GM12878 (cell line): ENCODE results near the gene SSR2. TPM values are rescaled to one million over a fixed set of nuclear protein-coding genes. Genes with fewer than 3 reads are reported as not detected.

Experiments used
- ATAC-seq: fragments of 200-7000 bp; cut with Tn5 transposase; 3 replicates; pipeline ENCODE4 v1.9.1; 2020; ENCODE audit warnings: mild to moderate bottlenecking, moderate library complexity
- BruUV-seq: library from RNA; stranded (reverse); fragments of 400-500 nt; replicated peaks from 2 replicates; lab custom pipeline; 2021; lab: Mats Ljungman, UMichigan
- CTCF ChIA-PET: fragments of 300-600 bp; sonication (Branson Sonifier 250); formaldehyde crosslinking; extraction: SDS; loops from one replicate; lab custom pipeline; 2021; ENCODE audit warnings: inconsistent platforms; lab: Yijun Ruan, JAX
- POLR2A ChIA-PET: fragments of 350-600 bp; formaldehyde crosslinking; extraction: SDS; loops from one replicate; lab custom pipeline; 2021; ENCODE audit warnings: inconsistent platforms; lab: Charles Lee
- RAD21 ChIA-PET: fragments of 300-600 bp; sonication (Branson Sonifier 250); formaldehyde crosslinking; loops from one replicate; lab custom pipeline; 2023; ENCODE audit warnings: antibody characterized with exemption; ENCODE audit not compliant: unreplicated experiment; lab: Charles Lee
- SMC1A ChIA-PET: fragments of 300-600 bp; sonication (Branson Sonifier 250); formaldehyde crosslinking; loops from one replicate; lab custom pipeline; 2023; ENCODE audit not compliant: unreplicated experiment, uncharacterized antibody; lab: Charles Lee
- DNase-seq: peaks from one replicate; pipeline ENCODE4 v3.0.0-alpha.2; 2011; ENCODE audit warnings: low read depth, low spot score
- FAIRE-seq: peaks from 3 replicates; lab custom pipeline; 2011; peaks lifted over from hg19 to GRCh38; lab: Jason Lieb, UNC
- H2AFZ ChIP-seq: 2 replicates; pipeline ENCODE4 v1.6.0; 2011; ENCODE audit warnings: low read depth, low read length, control low read depth; ENCODE audit not compliant: control insufficient read depth
- H3K27ac ChIP-seq: 2 replicates; pipeline ENCODE4 v1.5.1; 2011; ENCODE audit warnings: control low read depth; ENCODE audit not compliant: control insufficient read depth, insufficient read depth
- H3K27me3 ChIP-seq, 2 experiments: replicated peaks in 1 of 2; 2 replicates each; pipeline versions ENCODE4 v1.6.0 to v1.6.1; 2011; ENCODE audit warnings: low read length in 1 of 2; ENCODE audit not compliant: control insufficient read depth in 2 of 2, insufficient read depth in 2 of 2
- H3K36me3 ChIP-seq, 2 experiments: 2 replicates each; pipeline ENCODE4 v1.5.1; 2011; ENCODE audit warnings: low read length in 1 of 2; ENCODE audit not compliant: control insufficient read depth in 2 of 2, insufficient read depth in 2 of 2
- H3K4me1 ChIP-seq: 2 replicates; pipeline ENCODE4 v1.6.1; 2011; ENCODE audit warnings: mild to moderate bottlenecking, low read length, moderate library complexity, mixed read lengths; ENCODE audit not compliant: control insufficient read depth, insufficient read depth
- H3K4me2 ChIP-seq: 2 replicates; pipeline ENCODE4 v1.6.0; 2011; ENCODE audit warnings: control low read depth; ENCODE audit not compliant: control insufficient read depth, insufficient read depth
- H3K4me3 ChIP-seq: fragments of 200-600 bp; sonication (generic); 2 replicates; pipeline ENCODE4 v1.5.1; 2016
- H3K79me2 ChIP-seq: 2 replicates; pipeline ENCODE4 v1.6.0; 2011; ENCODE audit warnings: low read length; ENCODE audit not compliant: control insufficient read depth, insufficient read depth
- H3K9ac ChIP-seq: 2 replicates; pipeline ENCODE4 v1.8.0; 2011; ENCODE audit warnings: low read length, control low read depth, mixed read lengths; ENCODE audit not compliant: control insufficient read depth, insufficient read depth
- H3K9me3 ChIP-seq: replicated peaks from 3 replicates; pipeline ENCODE4 v1.5.1; 2011; ENCODE audit warnings: mild to moderate bottlenecking, low read length; ENCODE audit not compliant: control insufficient read depth, insufficient read depth
- H4K20me1 ChIP-seq: 2 replicates; pipeline ENCODE4 v1.6.0; 2011; ENCODE audit not compliant: control insufficient read depth, insufficient read depth
- BMI1 ChIP-seq: fragments of 450-650 bp; IDR thresholded peaks from 2 replicates; pipeline ENCODE4 v1.6.1; 2016; ENCODE audit warnings: mild to moderate bottlenecking, moderate library complexity, borderline replicate concordance
- CHD4 ChIP-seq: fragments of 200-600 bp; sonication (generic); IDR thresholded peaks from 2 replicates; pipeline ENCODE4 v1.6.1; 2016; ENCODE audit warnings: mild to moderate bottlenecking
- CTCF ChIP-seq, 3 experiments: IDR thresholded peaks in 2 of 3; conservative IDR thresholded peaks in 1 of 3; 2 replicates each; pipeline ENCODE4 v1.5.1; 2011; ENCODE audit warnings: low read depth in 3 of 3, low read length in 3 of 3, mild to moderate bottlenecking in 3 of 3, control low read depth in 2 of 3, moderate library complexity in 2 of 3, inconsistent platforms in 1 of 3, mixed read lengths in 1 of 3; ENCODE audit not compliant: control insufficient read depth in 2 of 3, insufficient read depth in 1 of 3; ENCODE audit errors: extremely low read depth in 1 of 3
- DPF2 ChIP-seq: fragments of 450-650 bp; IDR thresholded peaks from 2 replicates; pipeline ENCODE4 v1.6.1; 2017; ENCODE audit warnings: mild to moderate bottlenecking
- HSF1 ChIP-seq: fragments of 150-350 bp; IDR thresholded peaks from 2 replicates; pipeline ENCODE4 v1.6.1; 2014; ENCODE audit warnings: mild to moderate bottlenecking, low read depth, low read length
- IKZF2 ChIP-seq, 2 experiments: fragments of 450-650 bp; IDR thresholded peaks; 2 replicates each; pipeline ENCODE4 v1.6.1; 2017; ENCODE audit warnings: mild to moderate bottlenecking in 2 of 2, moderate library complexity in 2 of 2
- IRF3 ChIP-seq: fragments of 450-650 bp; IDR thresholded peaks from 2 replicates; pipeline ENCODE4 v1.6.1; 2014; ENCODE audit warnings: mild to moderate bottlenecking
- IRF4 ChIP-seq: IDR thresholded peaks from 2 replicates; pipeline ENCODE4 v1.6.1; 2011; ENCODE audit warnings: low read depth, low read length
- KAT2A ChIP-seq: conservative IDR thresholded peaks from 2 replicates; pipeline ENCODE4 v1.6.1; 2011; ENCODE audit warnings: low read depth, low read length; ENCODE audit not compliant: control insufficient read depth
- LARP7 ChIP-seq: fragments of 450-650 bp; IDR thresholded peaks from 2 replicates; pipeline ENCODE4 v1.6.1; 2017; ENCODE audit warnings: mild to moderate bottlenecking
- MAX ChIP-seq: IDR thresholded peaks from 2 replicates; pipeline ENCODE4 v1.6.1; 2012; ENCODE audit warnings: low read depth, low read length, improper control_type of control experiment
- PKNOX1 ChIP-seq: fragments of 450-650 bp; IDR thresholded peaks from 2 replicates; pipeline ENCODE4 v1.6.1; 2016; ENCODE audit warnings: mild to moderate bottlenecking
- SMC3 ChIP-seq: IDR thresholded peaks from 2 replicates; pipeline ENCODE4 v1.6.1; 2011; ENCODE audit warnings: low read length, improper control_type of control experiment, borderline replicate concordance
- SRF ChIP-seq, 2 experiments: IDR thresholded peaks; 2 replicates each; pipeline ENCODE4 v1.6.1; 2011; ENCODE audit warnings: low read depth in 2 of 2, low read length in 2 of 2, mild to moderate bottlenecking in 1 of 2, moderate library complexity in 1 of 2
- SUPT20H ChIP-seq: IDR thresholded peaks from 2 replicates; pipeline ENCODE4 v1.6.1; 2011; ENCODE audit warnings: low read depth, mild to moderate bottlenecking, low read length, moderate library complexity, borderline replicate concordance; ENCODE audit not compliant: control insufficient read depth
- TCF3 ChIP-seq: IDR thresholded peaks from 2 replicates; pipeline ENCODE4 v1.6.1; 2012; ENCODE audit warnings: low read depth, mild to moderate bottlenecking, low read length, borderline replicate concordance; ENCODE audit not compliant: insufficient read depth
- WRNIP1 ChIP-seq: IDR thresholded peaks from 2 replicates; pipeline ENCODE4 v1.6.1; 2011; ENCODE audit warnings: low read depth, low read length, improper control_type of control experiment, borderline replicate concordance
- WGBS: methylation state at CpG from one replicate; pipeline ENCODE4 v1.1.6; 2016; ENCODE audit warnings: low lambda C conversion rate; ENCODE audit not compliant: insufficient replicate concordance, insufficient coverage; ENCODE audit errors: missing lambda C conversion rate; 5-methylcytosine and 5-hydroxymethylcytosine counted together
- in situ Hi-C: fragments of 300-500 bp; cut with MboI; formaldehyde crosslinking; loops from 9 replicates; pipeline ENCODE4 v1.14.3; 2018; ENCODE audit warnings: mixed read lengths
- intact Hi-C: fragments of 100-400 bp; cut with micrococcal nuclease; formaldehyde crosslinking; loops from one replicate; pipeline ENCODE4 v1.14.2; 2022; ENCODE audit not compliant: unreplicated experiment
- polyA plus RNA-seq, 11 experiments: library from polyadenylated mRNA; depleted of rRNA in 4 of 11; unstranded in 6 of 11; stranded (reverse) in 5 of 11; fragments of >200 nt; fragmentation: Nextera tagmentation in 4 of 11; fragmentation: Illumina TruSeq in 1 of 11; extraction: Ambion mirVana in 4 of 11; extraction: Trizol in 1 of 11; gene quantifications; 1 replicate in 1 of 11; 2 replicates in 10 of 11; pipeline versions ENCODE4 v1.2.1 to v1.2.3, GENCODE V29; 2011 to 2016; ENCODE audit warnings: inconsistent platforms in 2 of 11, missing spikeins in 2 of 11, low read depth in 1 of 11
- total RNA-seq, 4 experiments: library from RNA; depleted of rRNA in 3 of 4; stranded (reverse); fragments of >200 nt in 3 of 4; fragmentation: Illumina TruSeq in 1 of 4; extraction: Trizol in 1 of 4; gene quantifications; 2 replicates each; pipeline versions ENCODE4 v1.2.1 to v1.2.3, GENCODE V29; 2013 to 2021

SSR2 gene
- total and polyA plus RNA-seq, 10 of the 15 experiments (the other 5 are each of a cell fraction or from before 2014, with no cell fraction given), result 207 to 553 (median 315) TPM

GRCh38 chr1:156051011-156051725, 30.4 kb upstream of the SSR2 start:
- H3K79me2 ChIP-seq, result peaks cover 19% of the 10 kb centered on the region
- no peak overlapping the region for H2AFZ ChIP-seq
- ChIA-PET RAD21 (interaction anchor here (0.6 to 3.3 kb wide), 4 partner anchors 15 to 142 kb away, joined by 3 to 14 read pairs (median 8); no protein-coding TSS in a partner anchor), CTCF (interaction anchor here (0.5 to 1.6 kb wide), 6 partner anchors 10 to 113 kb away, joined by 3 to 6 read pairs (median 4); no protein-coding TSS in a partner anchor), POLR2A (interaction anchor here (1.4 to 2.1 kb wide), 3 partner anchors 10 to 27 kb away, joined by 3 to 5 read pairs (median 4); no protein-coding TSS in a partner anchor), SMC1A (interaction anchor here (1.6 kb wide), 1 partner anchor 15 kb away, joined by 5 read pairs; no protein-coding TSS in a partner anchor)
- H3K4me2 ChIP-seq, result no peak overlapping the region
- WGBS, result 94% methylated on average over 6 of the region's 7 CpGs
- no peak overlapping the region for H3K27ac ChIP-seq
- intact Hi-C loops (loop anchor here (5.0 to 10.0 kb wide), 2 partner anchors 74 to 196 kb away; partner anchors contain the start of genes ARHGEF2, GON4L and SYT11), in situ Hi-C loops (no loop called here)
- H3K4me1 ChIP-seq, result no peaks in the 10 kb centered on the region; the same call in 1 of the 2 replicates
- no peaks in the 10 kb centered on the region for H4K20me1 ChIP-seq
- FAIRE-seq (no peak), ATAC-seq (no peak), DNase-seq (no peak)
- H3K27me3 ChIP-seq, result no peaks in the 10 kb centered on the region
- no peaks in the 10 kb centered on the region for H3K9me3 ChIP-seq
- no TSS peak for BruUV-seq
- peaks cover 0 to 2% of the 10 kb centered on the region in 2 experiments; a peak in 3 of 4 replicates for H3K36me3 ChIP-seq
- no peak overlapping the region for H3K4me3 ChIP-seq
- H3K9ac ChIP-seq, result no peak overlapping the region
- TF ChIP-seq KAT2A, result no peak
- no peak for TF ChIP-seq PKNOX1
- no peak for TF ChIP-seq CTCF (IDR thresholded peaks at IDR 0.05 in 2 of 3, conservative IDR thresholded peaks at IDR 0.05 in 1 of 3; ENCODE audit: control insufficient read depth in 2 of 3, extremely low read depth in 1 of 3, insufficient read depth in 1 of 3, low read depth in 3 of 3, low read length in 3 of 3)
- no peak for TF ChIP-seq IRF4
- no peak for TF ChIP-seq WRNIP1
- TF ChIP-seq CHD4, result no peak
- no peak for TF ChIP-seq IRF3
- no peak for TF ChIP-seq TCF3
- TF ChIP-seq IKZF2 (IDR thresholded peaks at IDR 0.05), result no peak
- TF ChIP-seq DPF2, result no peak
- no peak for TF ChIP-seq MAX
- no peak for TF ChIP-seq SRF (IDR thresholded peaks at IDR 0.05; ENCODE audit: low read depth in 2 of 2, low read length in 2 of 2)
- TF ChIP-seq HSF1, result no peak
- TF ChIP-seq SUPT20H, result no peak
- no peak for TF ChIP-seq BMI1
- no peak for TF ChIP-seq LARP7
- no peak for TF ChIP-seq SMC3
